GM21367 (cell line): Measurements from ENCODE around the gene HMX3.

Experiments used
- ATAC-seq: cut with Tn5 transposase; IDR thresholded peaks from one replicate; pipeline ENCODE4 v1.9.1; 2021; ENCODE audit not compliant: unreplicated experiment

The HMX3 gene

GRCh38 chr10:123133541-123134342, 2.0 kb upstream of the HMX3 start:
- no peak for ATAC-seq

DNA sequence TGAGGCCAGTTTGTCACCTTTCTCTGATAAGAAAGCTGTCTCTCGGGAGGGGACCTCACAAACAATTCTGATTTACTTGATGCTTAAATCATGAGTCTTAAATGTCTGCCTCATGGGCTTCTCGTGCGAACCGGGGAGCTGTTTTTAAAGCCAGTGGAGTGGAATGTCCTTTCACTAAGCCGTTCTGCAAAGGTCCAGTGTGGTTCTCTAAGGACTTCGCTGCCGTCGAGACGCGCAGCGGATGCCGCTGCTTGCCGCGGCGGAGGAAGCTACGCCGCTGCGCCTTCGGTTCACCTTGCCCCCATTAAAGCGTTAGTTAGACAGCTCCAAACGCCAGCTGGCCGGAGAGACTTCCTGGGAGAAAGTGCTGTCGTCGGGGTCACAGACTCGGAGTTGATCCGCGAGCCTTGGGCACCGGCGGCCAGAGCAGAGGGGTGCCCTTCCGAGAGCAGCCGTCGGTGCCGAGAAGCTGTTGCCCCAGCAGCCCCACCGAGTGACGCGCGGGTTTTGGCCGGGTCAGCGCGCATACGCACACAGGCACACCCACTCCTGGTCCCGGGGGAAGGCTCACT, 1.3 kb upstream of the HMX3 start:
- no peak for ATAC-seq

DNA sequence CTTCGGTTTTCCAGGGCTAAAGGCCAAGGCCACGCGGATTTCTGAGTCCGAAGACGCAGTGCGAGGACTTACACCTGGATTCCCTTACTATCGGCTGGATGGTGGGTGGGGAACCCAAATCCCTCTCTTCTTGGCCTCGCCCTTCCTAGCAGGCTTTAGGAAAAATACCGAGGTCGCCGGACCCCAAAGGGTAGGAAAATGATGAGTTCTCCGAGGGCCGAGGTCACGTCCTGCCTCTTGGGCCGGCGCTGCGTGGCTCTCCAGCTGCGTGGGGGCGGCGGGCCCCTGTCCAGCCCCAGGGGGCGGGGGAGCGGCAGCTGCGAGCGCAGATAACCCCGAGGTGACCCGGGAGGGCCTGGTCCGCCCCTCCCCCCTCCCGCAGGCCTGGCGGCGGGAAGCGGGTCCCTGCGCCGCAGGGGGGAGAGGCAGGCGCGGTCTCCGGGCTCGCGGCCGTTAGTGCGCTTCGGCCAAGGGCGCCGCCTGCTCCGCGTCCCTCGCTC, 805 bp upstream of the HMX3 start:
- no peak for ATAC-seq

DNA sequence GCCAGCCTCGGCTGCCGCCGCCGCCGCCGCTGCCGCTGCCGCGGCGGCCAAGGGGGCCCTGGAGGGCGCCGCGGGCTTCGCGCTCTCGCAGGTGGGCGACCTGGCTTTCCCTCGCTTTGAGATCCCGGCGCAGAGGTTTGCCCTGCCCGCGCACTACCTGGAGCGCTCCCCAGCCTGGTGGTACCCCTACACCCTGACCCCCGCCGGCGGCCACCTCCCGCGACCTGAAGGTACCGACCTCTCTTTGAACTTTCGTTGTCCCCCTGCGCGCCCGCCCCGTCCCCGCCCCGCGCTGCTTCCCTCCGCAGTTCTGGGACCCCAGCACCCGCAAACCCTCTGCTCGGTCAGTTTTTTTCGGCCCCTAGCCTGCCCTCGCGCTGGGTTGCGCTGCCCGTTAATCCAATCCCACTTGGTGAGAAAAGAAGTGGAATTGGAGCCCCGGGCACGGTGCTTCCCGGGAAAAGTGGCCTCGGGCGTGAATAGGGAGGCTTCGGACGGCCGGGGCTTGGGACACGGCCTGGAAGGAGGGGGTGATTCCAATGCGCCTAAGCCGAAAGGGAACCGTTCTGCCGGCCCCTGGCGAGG, 543 bp downstream of the HMX3 start:
- no peak for ATAC-seq

DNA sequence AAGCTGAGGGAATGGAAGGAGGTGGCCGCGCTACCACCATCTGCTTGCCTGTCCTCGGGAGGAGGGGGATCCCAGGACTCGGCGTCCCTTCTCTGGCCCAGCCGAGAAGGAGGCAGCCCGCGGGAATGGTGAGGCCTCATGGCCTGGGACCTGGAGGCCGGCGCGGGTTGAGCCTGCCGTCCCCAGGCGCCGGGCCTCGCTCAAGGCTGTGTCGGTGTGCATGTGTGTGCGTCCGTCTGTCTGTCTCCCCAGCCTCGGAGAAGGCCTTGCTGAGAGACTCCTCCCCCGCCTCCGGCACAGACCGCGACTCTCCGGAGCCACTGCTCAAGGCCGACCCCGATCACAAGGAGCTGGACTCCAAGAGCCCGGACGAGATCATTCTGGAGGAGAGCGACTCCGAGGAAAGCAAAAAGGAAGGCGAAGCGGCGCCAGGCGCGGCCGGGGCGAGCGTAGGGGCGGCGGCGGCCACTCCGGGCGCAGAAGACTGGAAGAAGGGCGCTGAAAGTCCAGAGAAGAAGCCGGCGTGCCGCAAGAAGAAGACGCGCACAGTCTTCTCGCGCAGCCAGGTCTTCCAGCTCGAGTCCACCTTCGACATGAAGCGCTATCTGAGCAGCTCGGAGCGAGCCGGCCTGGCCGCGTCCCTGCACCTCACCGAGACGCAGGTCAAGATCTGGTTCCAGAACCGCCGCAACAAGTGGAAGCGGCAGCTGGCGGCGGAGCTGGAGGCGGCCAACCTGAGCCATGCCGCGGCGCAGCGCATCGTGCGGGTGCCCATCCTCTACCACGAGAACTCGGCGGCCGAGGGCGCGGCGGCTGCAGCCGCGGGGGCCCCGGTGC, 1.3 kb downstream of the HMX3 start:
- ATAC-seq = no peak

DNA sequence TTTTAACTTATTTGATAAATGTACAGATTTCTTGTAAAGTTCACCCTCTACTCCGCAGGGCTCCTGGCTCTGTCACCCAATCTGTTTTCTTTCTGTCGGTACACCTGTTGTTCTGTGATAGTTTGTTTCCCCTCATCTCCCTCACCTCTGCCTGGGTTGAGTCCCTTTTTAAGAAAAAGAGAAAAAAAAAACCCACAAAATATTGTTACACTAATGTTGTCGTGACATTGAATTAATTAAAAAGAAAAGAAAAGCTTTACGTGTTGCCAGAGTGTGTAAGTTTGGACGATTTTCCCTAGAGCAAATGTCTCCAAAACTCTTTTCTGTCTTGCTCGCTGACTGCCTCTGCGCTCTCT, 3.4 kb downstream of the HMX3 start:
- no peak for ATAC-seq

DNA sequence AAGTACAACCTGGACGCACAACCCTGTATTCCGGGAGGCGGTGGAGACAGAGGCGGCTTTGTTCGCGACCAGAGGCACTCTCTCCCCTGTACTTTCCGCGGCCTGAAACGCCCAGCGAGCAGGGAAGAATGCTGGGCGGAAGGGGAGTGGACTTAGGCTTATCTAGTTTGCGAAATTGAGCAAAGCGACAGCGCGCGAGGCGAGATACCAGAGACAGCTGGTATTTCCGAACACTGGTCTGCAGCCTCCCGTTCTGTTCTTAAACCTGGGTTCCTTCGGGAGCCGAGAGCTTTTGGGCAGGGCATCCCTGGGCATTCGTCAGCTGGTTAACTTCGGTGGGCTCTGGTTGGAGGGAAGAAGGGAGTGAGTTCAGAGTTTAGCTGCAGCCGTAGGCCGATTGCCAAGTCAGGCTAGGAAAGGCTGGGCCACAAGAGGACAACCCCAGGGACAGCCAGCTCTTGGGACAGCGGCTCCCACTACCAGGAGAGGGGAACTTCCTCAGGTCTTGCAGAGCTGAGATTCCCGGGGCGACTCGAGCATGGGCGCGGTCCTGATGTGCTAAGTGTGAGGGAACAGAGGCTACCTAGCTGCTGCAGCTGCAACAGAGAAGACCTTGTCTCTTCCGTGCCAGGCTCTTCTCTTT, 3.9 kb downstream of the HMX3 start:
- no peak for ATAC-seq

- no peak for ATAC-seq
Observed at GRCh38 chr10:123140164-123140982, 4.6 kb downstream of the HMX3 start.

GRCh38 chr10:123140983-123141390, 5.2 kb downstream of the HMX3 start:
- ATAC-seq = no peak

GRCh38 chr10:123141791-123142700, 6.3 kb downstream of the HMX3 start:
- ATAC-seq = no peak

DNA sequence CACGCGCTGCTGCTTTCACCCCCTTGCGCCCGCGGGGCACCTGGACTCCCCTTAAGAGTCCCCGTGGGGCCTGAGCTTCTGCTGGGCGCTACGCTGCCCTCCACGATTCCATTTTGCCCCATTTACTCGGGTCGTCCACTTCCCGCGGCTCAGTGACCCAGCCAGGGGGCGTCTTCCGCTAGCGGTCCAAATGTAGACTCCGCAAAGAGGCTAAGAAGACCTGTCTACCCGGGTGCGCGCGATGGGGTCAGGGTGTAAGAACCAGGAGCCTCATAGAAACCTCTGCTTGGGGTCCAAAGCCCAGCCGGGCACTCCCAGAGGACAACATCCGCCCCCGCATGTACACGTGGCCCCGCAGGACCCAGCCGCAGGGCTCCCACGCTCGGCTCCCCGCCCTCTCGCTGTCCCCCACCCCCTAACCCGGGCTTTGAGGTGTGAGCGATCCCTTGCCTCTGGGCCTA, 7.0 kb downstream of the HMX3 start:
- no peak for ATAC-seq

GRCh38 chr10:123143162-123143824, 7.5 kb downstream of the HMX3 start:
- ATAC-seq = no peak

DNA sequence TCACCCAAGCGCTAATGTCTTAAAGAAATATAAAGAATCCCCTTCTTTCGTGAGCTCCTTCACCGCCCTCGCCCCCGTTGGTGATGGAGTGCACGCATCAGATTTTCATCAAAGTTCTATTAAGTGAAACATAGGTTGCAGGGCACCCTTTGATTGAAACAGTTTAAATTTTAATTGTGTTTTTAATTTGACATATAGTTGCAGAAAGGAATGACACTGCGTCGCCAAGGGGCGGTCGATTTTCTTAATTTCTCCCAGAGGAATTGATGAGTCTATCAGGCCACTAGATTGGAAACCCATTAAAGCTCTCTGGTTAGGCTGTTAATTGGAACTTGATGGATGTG, 8.0 kb downstream of the HMX3 start:
- ATAC-seq = no peak

DNA sequence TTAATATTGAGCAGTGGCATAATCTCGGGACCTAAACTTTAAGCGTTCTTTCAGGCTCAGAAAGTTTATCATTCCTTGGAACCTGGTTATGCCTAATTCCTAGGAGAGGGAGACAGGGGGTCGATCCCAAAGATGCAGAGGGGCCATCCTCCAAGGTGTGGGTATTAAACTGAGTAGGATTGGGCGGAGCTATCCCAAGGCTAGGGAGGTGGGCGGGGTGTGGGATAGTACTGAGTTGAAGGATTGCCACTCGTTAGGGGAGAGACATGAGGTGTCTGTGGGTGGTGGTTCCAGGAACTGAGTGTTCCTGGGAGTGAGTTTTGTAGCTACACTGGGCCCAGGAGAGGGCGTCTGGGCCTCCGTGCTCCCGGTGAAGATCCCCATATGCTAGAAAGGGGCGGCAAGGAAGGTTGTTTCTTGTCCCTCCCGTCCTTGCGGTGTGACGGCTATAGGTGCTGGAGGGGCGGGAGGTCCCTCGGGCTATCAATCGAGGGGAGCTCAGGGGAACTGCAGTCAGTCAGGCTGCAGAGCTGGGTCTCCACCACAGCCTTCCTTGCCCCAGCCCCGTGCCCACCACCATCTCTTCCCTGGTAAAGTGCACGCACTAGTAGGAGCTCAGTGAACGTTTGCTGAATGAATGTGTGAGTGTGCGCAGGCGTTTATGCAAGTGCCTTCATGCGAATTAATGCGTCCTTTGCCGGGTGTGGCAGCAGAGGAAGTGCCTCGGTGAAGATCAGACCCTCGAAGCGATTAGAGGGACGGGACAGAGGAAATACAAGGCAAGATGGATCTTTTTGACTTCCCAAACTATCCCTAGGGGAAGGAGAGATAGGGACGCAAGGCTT, 9.1 kb downstream of the HMX3 start:
- no peak for ATAC-seq

- ATAC-seq = no peak
Observed at GRCh38 chr10:123145542-123146012, 9.8 kb downstream of the HMX3 start.

- no peak for ATAC-seq
Observed at GRCh38 chr10:123146013-123146893, 10.5 kb downstream of the HMX3 start.
